Lower leg skin (tissue), 4 donors: ENCODE data around the gene SH3BP2. TPM values are rescaled to one million over a fixed set of nuclear protein-coding genes. Genes with fewer than 3 reads are reported as not detected.
A peak's percentile ranks its signal among the peaks of the same experiment; 100 is the strongest.

Source experiments
- DNase-seq, 2 donors: peaks; one replicate each; pipeline ENCODE4 v3.0.0-alpha.2; 2019; ENCODE audit warnings: low spot score in 2 of 2
- H3K4me3 ChIP-seq: fragments of 200-600 bp; sonication (generic); 2 replicates; pipeline ENCODE4 v1.5.1; 2017; ENCODE audit warnings: mild to moderate bottlenecking, low read depth; ENCODE audit not compliant: poor library complexity, severe bottlenecking
- POLR2A ChIP-seq, 2 donors: fragments of 450-650 bp; IDR thresholded peaks; one replicate each; pipeline ENCODE4 v1.6.1; 2016 to 2017; ENCODE audit warnings: antibody characterized with exemption in 2 of 2, mild to moderate bottlenecking in 1 of 2, moderate library complexity in 1 of 2
- WGBS, 2 donors: methylation state at CpG; one replicate each; pipeline ENCODE4 v1.1.5; 2018; 5-methylcytosine and 5-hydroxymethylcytosine counted together
- intact Hi-C: fragments of 100-400 bp; cut with DNase I; formaldehyde crosslinking; loops from one replicate; pipeline ENCODE4 v1.15.0; 2023; ENCODE audit warnings: low total_unique reads
- total RNA-seq, 4 donors: library from RNA; depleted of rRNA; stranded (reverse); fragments of >200 nt; gene quantifications; one replicate each; pipeline ENCODE4 v1.1.0, GENCODE V29; 2016
- TF ChIP-seq, protein P1 (sequence below), 3 donors: fragments of 450-650 bp; IDR thresholded peaks; one replicate each; pipeline ENCODE4 v1.5.1; 2016; ENCODE audit warnings: antibody characterized with exemption in 3 of 3, mild to moderate bottlenecking in 3 of 3, moderate library complexity in 2 of 3

SH3BP2 gene
- total RNA-seq, 4 donors from 2014 or later = 106 to 291 (median 178) TPM

DNA sequence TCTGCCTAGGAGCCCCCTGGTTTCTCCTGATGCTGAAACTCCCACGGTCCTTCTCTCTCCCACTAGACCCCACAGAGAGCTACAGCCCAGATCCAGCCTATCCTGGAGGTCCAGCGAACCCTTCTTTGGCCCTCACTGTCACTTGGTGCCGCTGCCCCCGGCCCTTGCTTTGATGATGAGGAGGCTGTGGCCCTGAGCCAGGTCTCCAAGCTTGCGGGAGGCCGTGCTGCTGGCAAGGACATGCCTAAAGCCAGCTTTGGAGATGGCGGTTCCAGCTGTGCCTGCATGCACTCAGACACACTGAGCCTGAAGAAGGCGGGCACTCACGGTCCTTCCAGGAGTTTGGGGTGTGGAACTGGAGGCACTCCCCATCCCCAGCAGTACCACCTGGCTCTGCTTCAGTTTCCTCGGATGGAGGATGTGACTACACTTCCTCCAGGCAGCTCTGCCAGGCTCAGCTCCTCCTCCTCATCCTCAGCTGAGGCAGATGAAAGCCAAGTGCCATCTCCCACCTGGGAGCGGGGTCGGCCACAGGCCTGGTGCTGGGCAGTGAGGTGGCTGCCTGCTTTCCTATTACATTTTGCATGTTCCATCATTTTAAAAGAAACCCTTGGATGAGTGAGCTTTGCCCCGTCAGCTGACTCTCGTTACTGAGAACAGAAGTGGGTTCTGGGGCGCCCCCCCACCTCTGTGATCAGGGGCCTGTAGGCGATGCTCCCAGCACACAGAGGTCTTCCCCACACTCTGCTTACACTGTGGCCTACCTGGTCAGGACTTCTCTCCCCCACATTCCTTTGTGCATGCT is 45.8 kb upstream of the SH3BP2 start:
- 77 to 82% methylated on average over 10 to 11 of the region's 16 CpGs for WGBS, 2 donors
- H3K4me3 ChIP-seq = no peak overlapping the region
- intact Hi-C loops = no loop called here
- TF ChIP-seq POLR2A (IDR thresholded peaks at IDR 0.05) = no peak
- TF ChIP-seq, protein P1, sequence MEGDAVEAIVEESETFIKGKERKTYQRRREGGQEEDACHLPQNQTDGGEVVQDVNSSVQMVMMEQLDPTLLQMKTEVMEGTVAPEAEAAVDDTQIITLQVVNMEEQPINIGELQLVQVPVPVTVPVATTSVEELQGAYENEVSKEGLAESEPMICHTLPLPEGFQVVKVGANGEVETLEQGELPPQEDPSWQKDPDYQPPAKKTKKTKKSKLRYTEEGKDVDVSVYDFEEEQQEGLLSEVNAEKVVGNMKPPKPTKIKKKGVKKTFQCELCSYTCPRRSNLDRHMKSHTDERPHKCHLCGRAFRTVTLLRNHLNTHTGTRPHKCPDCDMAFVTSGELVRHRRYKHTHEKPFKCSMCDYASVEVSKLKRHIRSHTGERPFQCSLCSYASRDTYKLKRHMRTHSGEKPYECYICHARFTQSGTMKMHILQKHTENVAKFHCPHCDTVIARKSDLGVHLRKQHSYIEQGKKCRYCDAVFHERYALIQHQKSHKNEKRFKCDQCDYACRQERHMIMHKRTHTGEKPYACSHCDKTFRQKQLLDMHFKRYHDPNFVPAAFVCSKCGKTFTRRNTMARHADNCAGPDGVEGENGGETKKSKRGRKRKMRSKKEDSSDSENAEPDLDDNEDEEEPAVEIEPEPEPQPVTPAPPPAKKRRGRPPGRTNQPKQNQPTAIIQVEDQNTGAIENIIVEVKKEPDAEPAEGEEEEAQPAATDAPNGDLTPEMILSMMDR (IDR thresholded peaks at IDR 0.05) = no peak
- DNase-seq = no peak

DNA sequence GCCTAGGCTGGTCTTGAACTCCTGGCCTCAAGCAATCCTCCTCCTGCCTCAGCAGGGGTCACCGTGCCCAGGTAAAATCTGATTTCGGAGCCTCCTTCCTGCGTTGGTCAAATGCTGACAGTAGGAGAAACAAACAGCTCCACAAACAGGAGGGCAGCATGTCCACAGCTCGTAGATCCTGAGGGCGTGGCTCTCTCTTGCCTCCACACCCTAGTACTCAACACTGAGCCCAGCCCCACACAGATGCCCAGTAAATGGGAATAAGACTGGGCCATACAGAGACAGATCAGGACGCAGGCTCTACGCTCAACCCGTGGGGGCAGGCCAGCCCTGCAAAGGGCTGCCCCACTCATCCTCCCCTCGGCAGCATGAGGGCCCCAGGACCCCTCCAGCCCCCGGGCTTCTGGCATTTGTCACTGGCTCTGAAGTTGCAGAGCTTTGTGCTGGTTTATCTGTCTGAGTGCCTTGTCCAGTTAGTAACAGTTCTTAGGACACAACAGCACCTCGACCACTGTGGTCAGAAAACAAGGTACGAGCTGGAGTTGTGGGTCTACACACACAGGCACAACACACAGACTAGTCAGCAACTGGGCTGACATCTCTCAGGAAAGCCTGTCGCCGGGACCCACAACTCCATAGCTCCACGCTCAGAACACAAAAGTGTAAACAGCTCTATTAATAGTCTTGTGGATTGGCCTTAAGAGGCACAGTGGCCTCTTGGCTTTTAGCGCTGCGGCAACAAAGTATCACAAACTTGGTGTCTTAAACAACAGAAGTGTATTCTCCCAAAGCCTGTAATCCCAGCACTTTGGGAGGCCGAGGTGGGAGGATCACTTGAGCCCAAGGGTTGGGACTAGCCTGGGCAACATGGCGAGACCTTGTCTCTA is 41.9 kb upstream of the SH3BP2 start:
- no peak for DNase-seq
- H3K4me3 ChIP-seq = no peak overlapping the region
- WGBS, 2 donors = 78 to 82% methylated on average over 19 of the region's 19 CpGs
- TF ChIP-seq, protein P1 (IDR thresholded peaks at IDR 0.05) = no peak
- TF ChIP-seq POLR2A (IDR thresholded peaks at IDR 0.05) = no peak
- intact Hi-C loops = loop anchor here (5.0 kb wide), 1 partner anchor 879 kb away; the partner anchor contains the start of gene NSD2

DNA sequence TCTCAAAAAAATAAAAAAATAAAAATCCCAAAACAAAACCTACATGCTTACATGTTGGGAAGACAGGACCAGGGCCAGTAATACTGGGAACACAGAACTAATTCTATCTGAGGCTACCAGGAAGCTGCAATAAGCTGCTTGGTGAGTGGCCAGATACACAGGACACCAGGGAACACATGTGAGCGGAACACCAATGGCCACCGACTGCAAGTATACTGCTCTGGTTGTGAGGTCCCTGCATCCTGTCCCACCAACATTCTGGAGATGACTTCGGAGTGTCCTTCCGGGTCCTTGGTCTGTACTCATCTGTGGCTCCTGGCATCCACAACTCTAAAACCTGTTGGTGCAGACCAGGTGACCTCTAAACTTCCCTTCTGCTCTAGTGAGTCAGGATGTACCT is 39.4 kb upstream of the SH3BP2 start:
- TF ChIP-seq, protein P1 (IDR thresholded peaks at IDR 0.05) = no peak
- no peak for TF ChIP-seq POLR2A (IDR thresholded peaks at IDR 0.05)
- no peak for DNase-seq
- 80% methylated on average over 4 of the region's 4 CpGs for WGBS, 2 donors
- H3K4me3 ChIP-seq = no peak overlapping the region
- intact Hi-C loops = loop anchor here (5.0 kb wide), 1 partner anchor 881 kb away; the partner anchor contains the start of gene NSD2

DNA sequence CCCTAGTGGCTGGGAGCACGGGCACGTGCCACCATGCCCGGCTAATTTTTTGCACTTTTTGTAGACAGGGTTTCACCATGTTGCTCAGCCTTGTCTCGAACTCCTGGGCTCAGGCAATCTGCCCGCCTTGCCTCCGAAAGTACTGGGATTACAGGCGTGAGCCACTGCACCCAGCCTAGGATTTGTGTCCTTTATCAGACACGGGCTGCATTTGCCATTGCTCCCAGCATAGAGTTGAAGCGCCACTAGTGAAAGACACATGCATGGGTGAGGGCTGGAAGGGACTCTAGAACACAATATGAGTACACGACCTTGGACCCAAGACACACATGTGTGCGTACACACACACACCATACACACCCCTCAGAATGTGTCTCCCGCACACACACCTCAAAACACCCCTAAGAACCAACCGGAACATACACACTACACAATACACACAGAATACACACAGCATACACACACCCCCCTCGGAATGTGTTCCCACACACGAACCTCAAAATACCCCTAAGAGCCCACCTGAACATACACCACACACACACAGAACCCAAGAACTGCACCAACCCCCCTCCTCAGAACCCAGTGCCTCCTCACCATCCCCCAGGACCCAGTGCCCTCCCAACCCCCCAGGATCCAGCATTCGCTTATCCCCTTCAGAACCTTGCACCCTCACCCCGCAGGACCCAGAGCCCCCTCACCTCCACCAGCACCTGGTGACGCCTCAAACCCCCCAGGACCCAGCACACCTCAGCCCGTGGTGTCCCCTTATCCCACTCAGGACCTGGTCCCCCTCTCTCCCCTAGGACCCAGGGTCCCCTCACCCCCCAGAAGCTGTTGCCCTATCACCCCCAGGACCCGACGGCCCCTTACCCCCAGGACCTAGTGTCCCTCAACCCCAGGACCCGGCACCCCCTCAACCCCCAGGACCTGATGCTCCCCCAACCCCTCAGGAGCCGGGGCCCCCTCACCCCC is 37.8 kb upstream of the SH3BP2 start:
- 59 to 60% methylated on average over 21 to 22 of the region's 23 CpGs for WGBS, 2 donors
- TF ChIP-seq POLR2A (IDR thresholded peaks at IDR 0.05) = no peak
- TF ChIP-seq, protein P1 (IDR thresholded peaks at IDR 0.05) = no peak
- peak overlapping the region; percentile 78 for H3K4me3 ChIP-seq
- intact Hi-C loops = loop anchor here (5.0 kb wide), 1 partner anchor 883 kb away; the partner anchor contains the start of gene NSD2
- DNase-seq = no peak
